Aorta (tissue), 5 donors: ENCODE measurements around the gene TTC33. TPM values are rescaled to one million over a fixed set of nuclear protein-coding genes. Genes with fewer than 3 reads are reported as not detected.

Experiments used
- ATAC-seq: fragments of 200-7000 bp; cut with Tn5 transposase; one replicate; pipeline ENCODE4 v1.9.1; 2022; ENCODE audit warnings: moderate library complexity; ENCODE audit not compliant: low FRiP score
- DNase-seq, 2 donors: peaks; one replicate each; pipeline ENCODE4 v3.0.0-alpha.2; 2020
- H3K27ac ChIP-seq, 2 donors: one replicate each; pipeline ENCODE4 v1.5.1; 2013; ENCODE audit warnings: low read length in 2 of 2, mild to moderate bottlenecking in 2 of 2, moderate library complexity in 2 of 2, control low read depth in 1 of 2, inconsistent platforms in 1 of 2, low read depth in 1 of 2
- H3K27me3 ChIP-seq, 2 donors: one replicate each; pipeline ENCODE4 v1.6.1; 2013; ENCODE audit warnings: control low read depth in 1 of 2, low read length in 1 of 2, mild to moderate bottlenecking in 1 of 2, moderate library complexity in 1 of 2; ENCODE audit not compliant: insufficient read depth in 2 of 2, control insufficient read depth in 1 of 2
- H3K36me3 ChIP-seq, 2 donors: one replicate each; pipeline ENCODE4 v1.6.1; 2013; ENCODE audit warnings: control low read depth in 1 of 2, low read length in 1 of 2, mild to moderate bottlenecking in 1 of 2; ENCODE audit not compliant: insufficient read depth in 2 of 2, control insufficient read depth in 1 of 2
- H3K4me1 ChIP-seq, 2 donors: one replicate each; pipeline ENCODE4 v1.6.1; 2013; ENCODE audit warnings: low read length in 2 of 2, control low read depth in 1 of 2, mild to moderate bottlenecking in 1 of 2, moderate library complexity in 1 of 2; ENCODE audit not compliant: insufficient read depth in 2 of 2, control insufficient read depth in 1 of 2
- H3K4me3 ChIP-seq, 2 donors: one replicate each; pipeline ENCODE4 v1.5.1; 2013; ENCODE audit warnings: low read length in 2 of 2, control low read depth in 1 of 2, mild to moderate bottlenecking in 1 of 2
- H3K9me3 ChIP-seq: one replicate; pipeline ENCODE4 v1.6.1; 2013; ENCODE audit warnings: mild to moderate bottlenecking, low read length; ENCODE audit not compliant: control insufficient read depth
- WGBS, 2 donors: extraction: QIAGEN DNeasy Blood & Tissue Kit; methylation state at CpG; one replicate each; pipeline ENCODE4 v1.1.7; 2013; 5-methylcytosine and 5-hydroxymethylcytosine counted together
- intact Hi-C, 2 donors: fragments of 100-400 bp; cut with DNase I; formaldehyde crosslinking; loops; one replicate each; pipeline versions ENCODE4 v1.14.2 to v1.15.0; 2022
- long read RNA-seq, 2 donors: library from polyadenylated mRNA; unstranded; transcript quantifications; one replicate each; pipeline ENCODE4 v2.0.0, GENCODE V29; 2020 to 2021
- polyA plus RNA-seq, 2 donors: library from polyadenylated mRNA; stranded (reverse); fragments of 200-250 nt; gene quantifications; one replicate each; pipeline ENCODE4 v1.2.3, GENCODE V29; 2013
- total RNA-seq, 2 donors: library from RNA; stranded (reverse); fragmentation: NEBNext Ultra II Directional; extraction: Animal tissue kit (Norgen Biotek cat#: 25700); gene quantifications; one replicate each; pipeline ENCODE4 v1.2.1, GENCODE V29; 2021
- donor health status: healthy with polysubstance abuse.
- donor health status: Bipolar disorder and iron deficiency.
- donor health status: DM: no; HTN: no; CAD: no.
- donor health status: DM: no; HTN: no; CAD: no.
- donor health status: DM: yes; HTN: yes; CAD: no.

TTC33 gene
- total RNA-seq (10 to 100 TPM; 18.7 to 19.4 TPM), polyA plus RNA-seq (10 to 100 TPM; 11.9 to 13.0 TPM)
- long read RNA-seq, donor 1, transcript TTC33-201 (5 exons, 2,612 nt): major isoform, 13 of 20 reads
- long read RNA-seq, donor 1, partial matches to known transcripts: 1 of 20 reads
- long read RNA-seq, donor 1, other reads (novel, unspliced or antisense): 5 of 20 reads
- long read RNA-seq, donor 2, transcript TTC33-201 (5 exons, 2,612 nt): major isoform, 11 of 14 reads
- long read RNA-seq, donor 2, partial matches to known transcripts: 0 of 14 reads
- long read RNA-seq, donor 2, other reads (novel, unspliced or antisense): 3 of 14 reads

- intact Hi-C loops: loop anchor here (2.0 kb wide), 2 partner anchors 41 to 79 kb away; partner anchors contain the start of gene RPL37 (in 2 of the 2)
- WGBS, 2 donors: 5% methylated on average over 78 to 80 of the region's 80 CpGs
- ATAC-seq (peak; percentile 99), DNase-seq (peak; percentile 97 to 99)
- peaks cover 0 to 4% of the 10 kb centered on the region in 2 donors for H3K4me1 ChIP-seq
- H3K27me3 ChIP-seq: no peaks in the 10 kb centered on the region
- peak within 1 kb of the TSS; percentile 16 to 90 for H3K27ac ChIP-seq
- no peaks in the 10 kb centered on the region for H3K9me3 ChIP-seq
- peak within 1 kb of the TSS; percentile 67 to 83 for H3K4me3 ChIP-seq
- no peaks in the 10 kb centered on the region for H3K36me3 ChIP-seq
Measured at GRCh38 chr5:40755407-40756365, at the start of gene TTC33. Gene TTC33 (minus strand): TSS chr5:40755961. CDS start chr5:40747018, 8,943 bp downstream.

GRCh38 chr5:40801771-40802562 is 46.2 kb upstream of the TTC33 start:
- H3K27me3 ChIP-seq: no peaks in the 10 kb centered on the region
- 88 to 91% methylated on average over 8 of the region's 8 CpGs for WGBS, 2 donors
- ATAC-seq (no peak), DNase-seq (no peak)
- no peak overlapping the region for H3K27ac ChIP-seq
- no peaks in the 10 kb centered on the region for H3K36me3 ChIP-seq
- peaks cover 0 to 5% of the 10 kb centered on the region in 2 donors for H3K4me1 ChIP-seq
- H3K9me3 ChIP-seq: no peaks in the 10 kb centered on the region
- intact Hi-C loops: no loop called here
- no peak overlapping the region for H3K4me3 ChIP-seq

- Histone ChIP-seq H3K4me1 (peaks cover 0 to 5% of the 10 kb centered on the region in 2 donors), H3K9me3 (no peaks in the 10 kb centered on the region), H3K27me3 (no peaks in the 10 kb centered on the region), H3K36me3 (no peaks in the 10 kb centered on the region), H3K27ac (no peak overlapping the region), H3K4me3 (no peak overlapping the region)
- ATAC-seq: no peak
- intact Hi-C loops: no loop called here
- no peak for DNase-seq
- 0 to 1% methylated on average over 1 of the region's 1 CpG for WGBS, 2 donors
Measured at GRCh38 chr5:40799258-40799657, 43.5 kb upstream of the TTC33 start.

GRCh38 chr5:40798801-40799210 is 43.0 kb upstream of the TTC33 start:
- Histone ChIP-seq H3K9me3 (no peaks in the 10 kb centered on the region), H3K4me3 (peak overlapping the region; percentile 62 to 98), H3K4me1 (peaks cover 0 to 5% of the 10 kb centered on the region in 2 donors), H3K36me3 (no peaks in the 10 kb centered on the region), H3K27ac (peak overlapping the region; percentile 62 to 86), H3K27me3 (no peaks in the 10 kb centered on the region)
- ATAC-seq (no peak), DNase-seq (no peak)
- 1% methylated on average over 7 of the region's 7 CpGs for WGBS, 2 donors
- intact Hi-C loops: loop anchor here in 1 of 2 donors (1.0 kb wide), 1 partner anchor 36 kb away; the partner anchor contains the start of gene RPL37

GRCh38 chr5:40798012-40798800 is 42.4 kb upstream of the TTC33 start, which contains the start of gene PRKAA1:
Gene PRKAA1 (minus strand): TSS chr5:40798374. CDS start chr5:40798189, 185 bp downstream.
- 0% methylated on average over 52 to 70 of the region's 70 CpGs for WGBS, 2 donors
- ATAC-seq: peak; percentile 99
- no peaks in the 10 kb centered on the region for H3K36me3 ChIP-seq

GRCh38 chr5:40797273-40798011 is 41.7 kb upstream of the TTC33 start:
- peak; percentile 82 to 92 for DNase-seq
- intact Hi-C loops: loop anchor here (1.0 to 2.0 kb wide), 2 partner anchors 38 to 43 kb away; partner anchors contain the start of genes RPL37 (in 1 of the 2) and TTC33 (in 1 of the 2)
- H3K4me1 ChIP-seq: peaks cover 0 to 5% of the 10 kb centered on the region in 2 donors
- peak overlapping the region; percentile 81 to 93 for H3K4me3 ChIP-seq
- no peaks in the 10 kb centered on the region for H3K27me3 ChIP-seq
- 1% methylated on average over 37 to 56 of the region's 56 CpGs for WGBS, 2 donors
- peak; percentile 80 for ATAC-seq
- H3K27ac ChIP-seq: peak overlapping the region; percentile 53 to 64
- H3K36me3 ChIP-seq: no peaks in the 10 kb centered on the region
- H3K9me3 ChIP-seq: no peaks in the 10 kb centered on the region

More at GRCh38 chr5:40798012-40798800, 42.4 kb upstream of the TTC33 start, which contains the start of gene PRKAA1:
- DNase-seq: peak; percentile 93 to 96
- intact Hi-C loops: loop anchor here in 1 of 2 donors (1.0 kb wide), 1 partner anchor 37 kb away; the partner anchor contains the start of gene RPL37
- Histone ChIP-seq H3K27me3 (no peaks in the 10 kb centered on the region), H3K4me1 (peaks cover 0 to 5% of the 10 kb centered on the region in 2 donors), H3K4me3 (peak within 1 kb of the TSS; percentile 93 to 98), H3K27ac (peak within 1 kb of the TSS; percentile 64 to 86), H3K9me3 (no peaks in the 10 kb centered on the region)

- Histone ChIP-seq H3K27ac (no peak overlapping the region), H3K4me3 (peak overlapping the region; percentile 20 to 48), H3K36me3 (no peaks in the 10 kb centered on the region), H3K27me3 (no peaks in the 10 kb centered on the region), H3K4me1 (peaks cover 0 to 8% of the 10 kb centered on the region in 2 donors), H3K9me3 (no peaks in the 10 kb centered on the region)
- peak; percentile 28 for ATAC-seq
- WGBS, 2 donors: 32 to 35% methylated on average over 3 of the region's 3 CpGs
- intact Hi-C loops: loop anchor here in 1 of 2 donors (2.0 kb wide), 1 partner anchor 42 kb away; the partner anchor contains the start of gene TTC33
- DNase-seq: no peak
Measured at GRCh38 chr5:40796487-40796889, 40.7 kb upstream of the TTC33 start.
